ENCODE measurements around the gene ICAM4. TPM values are rescaled to one million over a fixed set of nuclear protein-coding genes. Genes with fewer than 3 reads are reported as not detected.
"Not testable (repeated sequence)": the region's sequence is repeated elsewhere in the genome, so short reads cannot be mapped to it uniquely, and the experiment has no call there.

ICAM4 gene, protein sequence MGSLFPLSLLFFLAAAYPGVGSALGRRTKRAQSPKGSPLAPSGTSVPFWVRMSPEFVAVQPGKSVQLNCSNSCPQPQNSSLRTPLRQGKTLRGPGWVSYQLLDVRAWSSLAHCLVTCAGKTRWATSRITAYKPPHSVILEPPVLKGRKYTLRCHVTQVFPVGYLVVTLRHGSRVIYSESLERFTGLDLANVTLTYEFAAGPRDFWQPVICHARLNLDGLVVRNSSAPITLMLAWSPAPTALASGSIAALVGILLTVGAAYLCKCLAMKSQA
- under 1 TPM in 1 of 2 donors, not detected in 1; 0.55 TPM for total RNA-seq

DNA sequence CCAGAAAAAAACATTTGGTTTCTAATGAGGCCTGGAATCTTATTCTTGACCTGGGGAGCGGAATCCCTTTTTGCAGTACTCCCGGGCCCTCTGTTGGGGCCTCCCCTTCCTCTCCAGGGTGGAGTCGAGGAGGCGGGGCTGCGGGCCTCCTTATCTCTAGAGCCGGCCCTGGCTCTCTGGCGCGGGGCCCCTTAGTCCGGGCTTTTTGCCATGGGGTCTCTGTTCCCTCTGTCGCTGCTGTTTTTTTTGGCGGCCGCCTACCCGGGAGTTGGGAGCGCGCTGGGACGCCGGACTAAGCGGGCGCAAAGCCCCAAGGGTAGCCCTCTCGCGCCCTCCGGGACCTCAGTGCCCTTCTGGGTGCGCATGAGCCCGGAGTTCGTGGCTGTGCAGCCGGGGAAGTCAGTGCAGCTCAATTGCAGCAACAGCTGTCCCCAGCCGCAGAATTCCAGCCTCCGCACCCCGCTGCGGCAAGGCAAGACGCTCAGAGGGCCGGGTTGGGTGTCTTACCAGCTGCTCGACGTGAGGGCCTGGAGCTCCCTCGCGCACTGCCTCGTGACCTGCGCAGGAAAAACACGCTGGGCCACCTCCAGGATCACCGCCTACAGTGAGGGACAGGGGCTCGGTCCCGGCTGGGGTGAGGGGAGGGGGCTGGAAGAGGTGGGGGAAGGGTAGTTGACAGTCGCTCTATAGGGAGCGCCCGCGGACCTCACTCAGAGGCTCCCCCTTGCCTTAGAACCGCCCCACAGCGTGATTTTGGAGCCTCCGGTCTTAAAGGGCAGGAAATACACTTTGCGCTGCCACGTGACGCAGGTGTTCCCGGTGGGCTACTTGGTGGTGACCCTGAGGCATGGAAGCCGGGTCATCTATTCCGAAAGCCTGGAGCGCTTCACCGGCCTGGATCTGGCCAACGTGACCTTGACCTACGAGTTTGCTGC lies at the start of gene ICAM4:
TSS of gene ICAM4 (plus strand) at position 153 of the 935 bp plus-strand sequence. CDS start at position 211, 58 bp downstream.
- no peak for DNase-seq (ENCODE audit: low spot score)
- peaks cover 0 to 64% of the 10 kb centered on the region in 2 donors for H3K4me1 ChIP-seq
- TF ChIP-seq, protein P1, sequence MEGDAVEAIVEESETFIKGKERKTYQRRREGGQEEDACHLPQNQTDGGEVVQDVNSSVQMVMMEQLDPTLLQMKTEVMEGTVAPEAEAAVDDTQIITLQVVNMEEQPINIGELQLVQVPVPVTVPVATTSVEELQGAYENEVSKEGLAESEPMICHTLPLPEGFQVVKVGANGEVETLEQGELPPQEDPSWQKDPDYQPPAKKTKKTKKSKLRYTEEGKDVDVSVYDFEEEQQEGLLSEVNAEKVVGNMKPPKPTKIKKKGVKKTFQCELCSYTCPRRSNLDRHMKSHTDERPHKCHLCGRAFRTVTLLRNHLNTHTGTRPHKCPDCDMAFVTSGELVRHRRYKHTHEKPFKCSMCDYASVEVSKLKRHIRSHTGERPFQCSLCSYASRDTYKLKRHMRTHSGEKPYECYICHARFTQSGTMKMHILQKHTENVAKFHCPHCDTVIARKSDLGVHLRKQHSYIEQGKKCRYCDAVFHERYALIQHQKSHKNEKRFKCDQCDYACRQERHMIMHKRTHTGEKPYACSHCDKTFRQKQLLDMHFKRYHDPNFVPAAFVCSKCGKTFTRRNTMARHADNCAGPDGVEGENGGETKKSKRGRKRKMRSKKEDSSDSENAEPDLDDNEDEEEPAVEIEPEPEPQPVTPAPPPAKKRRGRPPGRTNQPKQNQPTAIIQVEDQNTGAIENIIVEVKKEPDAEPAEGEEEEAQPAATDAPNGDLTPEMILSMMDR (IDR thresholded peaks at IDR 0.05): no peak
- peaks cover 16% of the 10 kb centered on the region for H3K36me3 ChIP-seq
- H3K4me3 ChIP-seq: peak within 1 kb of the TSS in 1 of 2 donors; percentile 38
- H3K27ac ChIP-seq: peak within 1 kb of the TSS in 1 of 2 donors; percentile 17
- H3K27me3 ChIP-seq: peaks cover 19 to 29% of the 10 kb centered on the region in 2 donors
- no peaks in the 10 kb centered on the region for H3K9me3 ChIP-seq

DNA sequence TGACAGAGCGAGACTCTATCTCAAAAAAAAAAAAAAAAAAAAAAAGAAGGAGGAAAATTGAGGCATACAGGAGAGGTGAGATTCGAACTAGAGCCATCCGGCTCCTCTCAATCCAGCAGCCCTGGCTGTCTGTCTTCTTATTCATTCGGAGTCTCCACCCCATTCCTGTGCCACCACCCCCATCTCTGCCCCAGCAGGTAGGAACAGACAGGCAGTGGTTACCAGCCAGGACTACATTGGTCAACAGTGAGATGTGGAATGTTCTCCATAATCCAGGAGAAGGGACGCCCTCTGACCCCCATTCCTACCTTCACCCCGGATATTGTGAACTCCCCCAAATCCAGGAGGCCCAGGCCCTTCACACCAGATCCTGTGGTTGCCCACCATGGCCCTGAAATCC lies 49.1 kb upstream of the ICAM4 start:
- TF ChIP-seq, protein P1 (IDR thresholded peaks at IDR 0.05): no peak
- Histone ChIP-seq H3K4me3 (no peak overlapping the region), H3K36me3 (no peaks in the 10 kb centered on the region), H3K27me3 (no peaks in the 10 kb centered on the region), H3K9me3 (no peaks in the 10 kb centered on the region), H3K4me1 (no peaks in the 10 kb centered on the region), H3K27ac (peak overlapping the region; percentile 16 to 81)
- no peak for DNase-seq (ENCODE audit: low spot score)

DNA sequence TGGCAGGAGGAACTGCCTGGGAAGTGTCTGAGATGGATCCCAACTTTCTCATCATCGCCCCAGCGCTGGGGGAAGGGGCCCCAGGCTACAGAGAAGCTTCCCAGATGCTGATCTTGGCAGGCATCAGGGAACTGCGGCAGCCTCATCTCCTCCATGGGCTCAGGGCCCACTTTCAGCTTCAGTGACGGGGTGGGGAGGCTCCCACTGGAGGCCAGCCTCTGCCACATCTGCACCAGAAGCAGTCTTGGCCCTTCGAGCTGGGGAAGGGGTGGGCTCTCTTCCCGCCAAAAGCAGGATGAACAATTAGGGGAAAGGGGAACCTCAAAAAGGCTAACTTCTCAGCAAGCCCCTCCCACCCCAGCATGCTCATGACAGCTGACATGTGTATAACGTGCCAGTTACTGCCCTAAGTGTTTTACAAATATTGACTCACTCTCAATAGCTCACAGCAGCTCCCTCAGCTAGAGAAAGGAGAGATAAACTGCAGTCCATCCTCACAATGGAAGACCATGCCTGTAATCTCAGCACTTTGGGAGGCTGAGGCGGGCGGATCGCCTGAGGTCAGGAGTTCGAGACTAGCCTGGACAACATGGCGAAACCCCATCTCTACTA lies 48.5 kb upstream of the ICAM4 start:
- H3K27me3 ChIP-seq: no peaks in the 10 kb centered on the region
- H3K4me1 ChIP-seq: no peaks in the 10 kb centered on the region
- TF ChIP-seq, protein P1 (IDR thresholded peaks at IDR 0.05): no peak
- H3K36me3 ChIP-seq: no peaks in the 10 kb centered on the region
- no peak overlapping the region for H3K4me3 ChIP-seq
- no peaks in the 10 kb centered on the region for H3K9me3 ChIP-seq
- peak; percentile 76 for DNase-seq (ENCODE audit: low spot score)
- peak overlapping the region; percentile 16 to 48 for H3K27ac ChIP-seq

DNA sequence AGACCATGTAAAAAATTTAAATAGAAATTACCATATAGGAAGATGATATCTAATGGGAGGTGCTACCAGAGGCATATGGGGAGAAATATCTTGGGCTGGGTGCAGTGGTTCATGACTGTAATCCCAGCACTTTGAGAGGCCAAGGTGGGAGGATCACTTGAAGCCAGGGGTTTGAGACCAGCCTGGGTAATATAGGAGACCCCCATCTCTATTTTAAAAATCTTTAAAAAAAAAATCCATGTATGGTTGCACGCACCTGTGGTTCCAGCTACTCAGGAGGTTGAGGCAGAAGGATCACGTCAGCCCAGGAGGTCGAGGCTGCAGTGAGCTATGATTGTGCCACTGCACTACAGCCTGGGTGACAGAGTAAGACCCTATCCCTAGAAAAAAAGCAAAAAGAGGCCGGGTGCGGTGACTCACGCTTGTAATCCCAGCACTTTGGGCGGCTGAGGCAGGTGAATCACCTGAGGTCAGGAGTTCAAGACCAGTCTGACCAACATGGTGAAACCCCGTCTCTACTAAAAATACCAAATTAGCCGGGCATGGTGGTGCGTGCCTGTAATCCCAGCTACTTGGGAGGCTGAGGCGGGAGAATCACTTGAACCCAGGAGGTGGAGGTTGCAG lies 44.8 kb upstream of the ICAM4 start:
- H3K27me3 ChIP-seq; H3K4me3 ChIP-seq; H3K27ac ChIP-seq; H3K36me3 ChIP-seq; DNase-seq (ENCODE audit: low spot score); H3K4me1 ChIP-seq; H3K9me3 ChIP-seq: not testable (repeated sequence)

DNA sequence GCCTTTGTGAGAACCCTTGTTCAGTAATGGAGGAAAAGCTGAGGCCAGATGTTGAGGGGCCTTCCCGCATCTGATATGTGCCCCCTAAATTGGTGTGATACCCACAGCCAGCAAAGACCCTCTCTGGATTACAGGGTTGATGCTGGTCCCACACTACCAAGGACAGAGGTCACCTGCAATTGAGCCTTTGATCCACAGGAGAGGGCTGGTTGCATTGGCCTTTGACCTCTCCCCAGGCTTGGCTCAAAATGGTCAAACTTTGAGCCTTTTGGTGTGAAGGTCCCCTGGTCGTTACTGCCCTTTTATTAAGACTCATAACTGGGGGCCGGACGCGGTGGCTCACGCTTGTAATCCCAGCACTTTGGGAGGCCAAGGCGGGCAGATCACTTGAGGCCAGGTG lies 43.1 kb upstream of the ICAM4 start:
- H3K4me1 ChIP-seq: no peaks in the 10 kb centered on the region
- no peak for DNase-seq (ENCODE audit: low spot score)
- H3K27ac ChIP-seq: no peak overlapping the region
- no peak overlapping the region for H3K4me3 ChIP-seq
- H3K36me3 ChIP-seq: no peaks in the 10 kb centered on the region
- H3K9me3 ChIP-seq: no peaks in the 10 kb centered on the region
- TF ChIP-seq, protein P1 (IDR thresholded peaks at IDR 0.05): no peak
- no peaks in the 10 kb centered on the region for H3K27me3 ChIP-seq
